Mesothelial cell of epicardium (in vitro differentiated cells): Measurements from ENCODE around the gene ADGRF1. TPM values are rescaled to one million over a fixed set of nuclear protein-coding genes. Genes with fewer than 3 reads are reported as not detected.

Source experiments
- DNase-seq, 2 experiments: peaks; one replicate each; pipeline ENCODE4 v3.0.0; 2021; ENCODE audit warnings: low spot score in 2 of 2; ENCODE audit not compliant: unreplicated experiment in 2 of 2
- H3K27ac Mint-ChIP-seq: 2 replicates; pipeline ENCODE4 v1.8.0; 2021; ENCODE audit warnings: mixed read lengths
- H3K27me3 Mint-ChIP-seq: 2 replicates; pipeline ENCODE4 v1.8.0; 2021; ENCODE audit warnings: low read depth, mixed read lengths
- H3K36me3 Mint-ChIP-seq: 2 replicates; pipeline ENCODE4 v1.8.0; 2021; ENCODE audit warnings: mixed read lengths
- H3K4me1 Mint-ChIP-seq: 2 replicates; pipeline ENCODE4 v1.8.0; 2021; ENCODE audit warnings: mixed read lengths
- H3K4me3 Mint-ChIP-seq: 2 replicates; pipeline ENCODE4 v1.8.0; 2021; ENCODE audit warnings: mild to moderate bottlenecking, moderate library complexity, mixed read lengths
- H3K9me3 Mint-ChIP-seq: 2 replicates; pipeline ENCODE4 v1.8.0; 2021; ENCODE audit warnings: mixed read lengths
- total RNA-seq: library from RNA; stranded (reverse); gene quantifications from 3 replicates; pipeline ENCODE4 v1.2.1, GENCODE V29; 2021
- TF ChIP-seq, protein P1 (sequence below): fragments of 200-600 bp; sonication (generic); IDR thresholded peaks from one replicate; pipeline ENCODE4 v1.5.0; 2021; ENCODE audit warnings: antibody characterized with exemption; ENCODE audit not compliant: unreplicated experiment

Gene ADGRF1
- total RNA-seq, 1 donor from 2014 or later, result 1.4 TPM

DNA sequence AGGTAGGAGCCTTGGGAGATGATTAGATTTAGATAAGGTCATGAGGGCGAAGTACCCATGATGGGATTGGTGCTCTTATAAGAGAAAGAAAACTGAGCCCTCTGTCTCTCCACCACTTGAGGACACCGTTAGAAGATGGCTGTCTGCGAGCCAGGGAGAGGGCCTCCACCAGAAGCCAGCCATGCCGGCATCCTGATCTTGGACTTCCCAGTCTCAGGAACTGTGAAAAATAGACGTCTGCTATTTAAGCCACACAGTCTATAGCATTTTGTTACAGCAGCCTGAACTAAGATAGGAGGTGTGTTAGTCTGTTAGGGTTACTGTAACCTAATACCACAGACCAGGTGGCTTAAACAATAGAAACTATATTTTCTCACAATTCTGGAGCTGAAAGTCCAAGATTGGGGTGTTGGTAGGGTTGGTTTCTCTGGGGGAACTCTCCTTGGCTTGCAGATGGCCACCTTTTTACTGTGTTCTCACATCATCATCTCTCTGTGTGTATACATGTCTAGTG, 38.0 kb upstream of the ADGRF1 start:
- DNase-seq, result no peak
- H3K27me3 Mint-ChIP-seq, result no peaks in the 10 kb centered on the region
- H3K4me3 Mint-ChIP-seq, result no peak overlapping the region
- peaks cover 52% of the 10 kb centered on the region for H3K4me1 Mint-ChIP-seq
- H3K9me3 Mint-ChIP-seq, result no peaks in the 10 kb centered on the region
- no peaks in the 10 kb centered on the region for H3K36me3 Mint-ChIP-seq
- no peak overlapping the region for H3K27ac Mint-ChIP-seq
- TF ChIP-seq, protein P1, sequence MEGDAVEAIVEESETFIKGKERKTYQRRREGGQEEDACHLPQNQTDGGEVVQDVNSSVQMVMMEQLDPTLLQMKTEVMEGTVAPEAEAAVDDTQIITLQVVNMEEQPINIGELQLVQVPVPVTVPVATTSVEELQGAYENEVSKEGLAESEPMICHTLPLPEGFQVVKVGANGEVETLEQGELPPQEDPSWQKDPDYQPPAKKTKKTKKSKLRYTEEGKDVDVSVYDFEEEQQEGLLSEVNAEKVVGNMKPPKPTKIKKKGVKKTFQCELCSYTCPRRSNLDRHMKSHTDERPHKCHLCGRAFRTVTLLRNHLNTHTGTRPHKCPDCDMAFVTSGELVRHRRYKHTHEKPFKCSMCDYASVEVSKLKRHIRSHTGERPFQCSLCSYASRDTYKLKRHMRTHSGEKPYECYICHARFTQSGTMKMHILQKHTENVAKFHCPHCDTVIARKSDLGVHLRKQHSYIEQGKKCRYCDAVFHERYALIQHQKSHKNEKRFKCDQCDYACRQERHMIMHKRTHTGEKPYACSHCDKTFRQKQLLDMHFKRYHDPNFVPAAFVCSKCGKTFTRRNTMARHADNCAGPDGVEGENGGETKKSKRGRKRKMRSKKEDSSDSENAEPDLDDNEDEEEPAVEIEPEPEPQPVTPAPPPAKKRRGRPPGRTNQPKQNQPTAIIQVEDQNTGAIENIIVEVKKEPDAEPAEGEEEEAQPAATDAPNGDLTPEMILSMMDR, result no peak

DNA sequence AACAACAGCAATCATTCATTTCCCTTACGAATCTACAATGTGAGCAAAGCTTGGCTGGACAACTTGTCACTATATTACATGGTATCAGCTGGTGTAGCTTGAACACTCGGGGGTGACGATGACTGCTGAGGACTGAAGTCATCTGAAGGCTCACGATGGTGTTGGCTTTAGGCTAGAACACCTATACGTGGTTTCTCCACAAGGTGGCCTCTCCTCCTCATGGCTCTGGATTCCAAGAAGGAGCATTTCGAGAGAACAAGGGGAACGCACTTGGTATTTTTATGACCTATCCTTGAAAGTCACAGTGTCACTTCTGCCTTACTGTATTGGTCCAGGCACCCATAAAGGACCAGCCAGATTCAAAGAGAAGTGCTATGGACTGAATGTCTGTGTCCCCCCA, 37.5 kb upstream of the ADGRF1 start:
- DNase-seq, result no peak
- H3K4me1 Mint-ChIP-seq, result peaks cover 50% of the 10 kb centered on the region
- H3K27ac Mint-ChIP-seq, result no peak overlapping the region
- no peak overlapping the region for H3K4me3 Mint-ChIP-seq
- H3K27me3 Mint-ChIP-seq, result no peaks in the 10 kb centered on the region
- TF ChIP-seq, protein P1, result no peak
- H3K36me3 Mint-ChIP-seq, result no peaks in the 10 kb centered on the region
- no peaks in the 10 kb centered on the region for H3K9me3 Mint-ChIP-seq

DNA sequence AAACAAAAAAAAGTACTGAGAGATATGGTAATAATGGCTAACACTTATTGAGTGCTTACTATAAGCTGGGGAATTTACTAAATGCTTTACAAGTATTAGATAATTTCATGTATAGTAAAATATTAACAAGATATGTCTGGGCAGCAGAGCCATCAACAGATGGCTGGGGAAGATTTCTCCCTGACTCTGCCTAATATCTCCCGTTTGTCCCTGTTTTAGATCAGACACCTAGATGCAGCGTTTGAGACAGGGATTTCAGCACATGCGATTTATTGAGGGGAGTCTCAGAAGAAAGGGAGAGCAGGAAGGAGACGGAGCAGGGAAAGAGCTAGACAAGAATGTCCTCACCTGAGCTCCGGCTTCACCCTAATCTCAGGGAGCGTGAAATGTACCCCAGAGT, 36.9 kb upstream of the ADGRF1 start:
- Mint-ChIP-seq H3K27me3 (no peaks in the 10 kb centered on the region), H3K4me3 (no peak overlapping the region), H3K27ac (no peak overlapping the region), H3K36me3 (no peaks in the 10 kb centered on the region), H3K9me3 (no peaks in the 10 kb centered on the region), H3K4me1 (peaks cover 44% of the 10 kb centered on the region)
- DNase-seq, result no peak
- TF ChIP-seq, protein P1, result no peak

DNA sequence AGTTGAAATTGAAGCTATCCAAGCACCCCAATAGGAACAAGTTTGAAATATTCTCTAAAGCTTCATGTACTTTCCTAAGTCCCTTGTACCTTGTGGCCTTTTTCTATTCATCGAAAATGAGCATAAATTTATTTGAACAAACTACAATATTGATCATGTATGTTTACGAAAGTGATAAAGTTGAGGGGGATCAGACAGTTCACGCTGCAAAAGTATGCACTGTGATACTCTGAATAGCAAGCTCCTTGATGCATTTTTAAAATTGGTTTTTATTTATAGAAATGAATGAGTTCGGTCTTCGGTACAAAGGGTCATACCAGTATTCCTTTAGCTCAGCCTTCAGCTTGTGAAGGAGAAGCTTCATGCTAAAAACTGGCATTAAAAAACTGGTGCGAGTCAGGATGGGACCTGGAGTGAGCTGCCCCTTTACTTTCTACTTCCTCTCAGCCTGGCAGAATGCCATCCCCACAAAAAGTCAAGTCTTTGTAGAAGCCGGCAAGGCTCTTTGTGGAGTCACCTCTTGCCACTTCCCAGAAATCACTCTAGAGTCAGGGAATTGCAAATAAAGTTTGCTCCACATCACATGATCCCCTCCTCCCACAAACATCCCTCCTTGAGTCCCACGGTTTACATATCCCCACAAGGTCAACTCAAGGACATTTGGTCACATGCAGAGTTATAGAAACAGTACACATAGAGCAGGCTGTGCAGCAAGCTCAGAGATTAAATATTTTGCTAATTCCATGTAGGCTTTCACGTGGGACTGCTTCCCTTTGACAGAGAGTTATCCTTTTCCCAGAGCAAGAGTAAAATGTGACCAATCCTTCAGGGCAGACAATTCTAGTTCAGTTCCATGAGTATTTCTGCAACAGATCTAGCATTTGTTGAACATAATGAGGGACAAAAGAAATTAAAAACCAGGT, 34.6 kb upstream of the ADGRF1 start:
- H3K36me3 Mint-ChIP-seq, result no peaks in the 10 kb centered on the region
- H3K9me3 Mint-ChIP-seq, result no peaks in the 10 kb centered on the region
- TF ChIP-seq, protein P1, result no peak
- no peaks in the 10 kb centered on the region for H3K27me3 Mint-ChIP-seq
- H3K4me3 Mint-ChIP-seq, result no peak overlapping the region
- no peak for DNase-seq
- peak overlapping the region; percentile 10 for H3K27ac Mint-ChIP-seq
- peaks cover 33% of the 10 kb centered on the region for H3K4me1 Mint-ChIP-seq

DNA sequence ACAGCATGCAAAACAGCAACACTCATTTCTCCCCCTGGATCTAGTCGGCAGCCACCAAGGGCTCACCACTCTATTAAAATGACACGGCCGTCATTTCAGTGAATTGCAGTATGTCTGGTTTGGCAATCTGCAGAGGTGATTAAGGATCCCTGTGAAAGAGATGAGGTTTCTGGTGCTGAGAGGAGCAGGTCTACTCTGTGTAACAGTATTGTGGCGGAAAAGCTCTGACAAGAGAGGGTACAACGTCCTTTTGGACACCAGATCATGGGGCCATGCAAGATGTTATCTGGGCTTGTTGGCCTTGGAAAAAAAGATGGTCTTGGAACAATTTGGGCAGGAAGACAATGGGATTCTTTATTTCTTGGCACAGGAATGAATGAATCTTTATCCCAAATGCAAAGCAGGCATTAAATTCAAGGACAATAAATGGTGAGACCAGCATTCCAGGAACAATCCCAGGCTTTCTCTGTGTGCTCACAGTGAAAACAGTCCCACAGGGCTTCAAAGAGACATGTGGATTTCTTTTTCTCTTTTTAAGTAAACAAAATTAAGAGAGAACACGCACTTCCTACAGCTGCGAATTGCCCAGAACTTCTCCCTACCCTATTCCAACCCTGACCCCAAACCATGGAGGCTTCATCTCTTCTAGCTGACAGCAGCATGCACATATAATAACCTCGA, 33.7 kb upstream of the ADGRF1 start:
- Mint-ChIP-seq H3K27me3 (no peaks in the 10 kb centered on the region), H3K9me3 (no peaks in the 10 kb centered on the region), H3K27ac (peak overlapping the region; percentile 7), H3K4me1 (peaks cover 33% of the 10 kb centered on the region), H3K36me3 (no peaks in the 10 kb centered on the region), H3K4me3 (no peak overlapping the region)
- DNase-seq, result no peak
- TF ChIP-seq, protein P1, result no peak
